H1 (cell line): ENCODE data around the gene DOCK3. TPM values are rescaled to one million over a fixed set of nuclear protein-coding genes. Genes with fewer than 3 reads are reported as not detected.

Experiments used
- CTCF ChIA-PET: fragments of 300-600 bp; sonication (Branson Sonifier 250); formaldehyde crosslinking; loops from one replicate; lab custom pipeline; 2021; ENCODE audit not compliant: partially characterized antibody; lab: Charles Lee
- POLR2A ChIA-PET: fragments of 300-600 bp; sonication (Branson Sonifier 250); formaldehyde crosslinking; loops from one replicate; lab custom pipeline; 2021; ENCODE audit warnings: inconsistent platforms; ENCODE audit not compliant: partially characterized antibody; lab: Charles Lee
- DNase-seq, 2 experiments: peaks; one replicate each; pipeline versions ENCODE4 v3.0.0 to v3.0.0-alpha.2; 2010 to 2022; ENCODE audit warnings: low spot score in 2 of 2, low read depth in 1 of 2, mixed read lengths in 1 of 2
- FAIRE-seq: peaks from 2 replicates; lab custom pipeline; 2011; peaks lifted over from hg19 to GRCh38; lab: Jason Lieb, UNC
- H2AFZ ChIP-seq: 2 replicates; pipeline ENCODE4 v1.8.1; 2012; ENCODE audit warnings: low read length, inconsistent platforms
- H2AK5ac ChIP-seq: 2 replicates; pipeline ENCODE4 v1.6.1; 2013; ENCODE audit warnings: low read depth, low read length
- H2BK120ac ChIP-seq: replicated peaks from 2 replicates; pipeline ENCODE3; 2013; ENCODE audit warnings: low read depth, low read length, inconsistent platforms
- H2BK12ac ChIP-seq: 2 replicates; pipeline ENCODE4 v1.6.1; 2013; ENCODE audit warnings: low read depth, low read length
- H2BK15ac ChIP-seq: 2 replicates; pipeline ENCODE4 v1.6.1; 2013; ENCODE audit warnings: low read length
- H2BK20ac ChIP-seq: 2 replicates; pipeline ENCODE4 v1.6.1; 2013; ENCODE audit warnings: low read length
- H2BK5ac ChIP-seq: 2 replicates; pipeline ENCODE4 v1.6.1; 2013; ENCODE audit warnings: low read depth, low read length
- H3K14ac ChIP-seq: 2 replicates; pipeline ENCODE4 v1.6.1; 2013; ENCODE audit warnings: inconsistent platforms; ENCODE audit not compliant: insufficient read length
- H3K18ac ChIP-seq: 2 replicates; pipeline ENCODE4 v1.6.1; 2013; ENCODE audit warnings: low read length; ENCODE audit errors: extremely low read depth
- H3K23ac ChIP-seq: 2 replicates; pipeline ENCODE4 v1.6.1; 2013; ENCODE audit warnings: inconsistent platforms; ENCODE audit not compliant: insufficient read length
- H3K23me2 ChIP-seq: 2 replicates; pipeline ENCODE4 v1.6.1; 2013; ENCODE audit warnings: low read depth, low read length
- H3K27ac ChIP-seq: 2 replicates; pipeline ENCODE4 v1.6.1; 2011; ENCODE audit warnings: low read depth, low read length, inconsistent platforms
- H3K27me3 ChIP-seq, 4 experiments: replicated peaks in 1 of 4; 1 replicate in 1 of 4; 2 replicates in 3 of 4; pipeline versions ENCODE4 v1.6.1 to v1.8.1; 2011 to 2013; ENCODE audit warnings: low read length in 3 of 4, mild to moderate bottlenecking in 3 of 4, inconsistent platforms in 2 of 4, mixed read lengths in 2 of 4, moderate library complexity in 1 of 4; ENCODE audit not compliant: control insufficient read depth in 3 of 4, insufficient read depth in 3 of 4; ENCODE audit errors: extremely low read depth in 1 of 4
- H3K36me3 ChIP-seq, 4 experiments: 2 replicates each; pipeline versions ENCODE4 v1.6.1 to v1.8.1; 2011 to 2013; ENCODE audit warnings: mild to moderate bottlenecking in 4 of 4, low read length in 3 of 4, moderate library complexity in 2 of 4, control low read depth in 1 of 4, inconsistent platforms in 1 of 4; ENCODE audit not compliant: insufficient read depth in 4 of 4, control insufficient read depth in 2 of 4
- H3K4ac ChIP-seq: replicated peaks from 2 replicates; pipeline ENCODE3; 2013; ENCODE audit warnings: low read length, low read depth, mixed read lengths, inconsistent platforms; ENCODE audit not compliant: insufficient read length
- H3K4me1 ChIP-seq, 4 experiments: replicated peaks in 1 of 4; 1 replicate in 1 of 4; 2 replicates in 3 of 4; pipeline versions ENCODE4 v1.6.1 to v1.8.1; 2011 to 2013; ENCODE audit warnings: low read length in 3 of 4, inconsistent platforms in 2 of 4, mixed read lengths in 1 of 4; ENCODE audit not compliant: insufficient read depth in 4 of 4, control insufficient read depth in 3 of 4
- H3K4me2 ChIP-seq, 2 experiments: 2 replicates each; pipeline versions ENCODE4 v1.6.1 to v1.8.1; 2011 to 2013; ENCODE audit warnings: low read depth in 2 of 2, low read length in 2 of 2, control low read depth in 1 of 2, inconsistent platforms in 1 of 2, mild to moderate bottlenecking in 1 of 2; ENCODE audit not compliant: insufficient read depth in 1 of 2
- H3K4me3 ChIP-seq, 4 experiments: fragments of 200-600, 300-600 bp in 1 of 4; sonication (generic), shearing (Covaris generic), sonication (Bioruptor Twin) in 1 of 4; 2 replicates each; pipeline versions ENCODE4 v1.5.1 to v1.8.1; 2011 to 2016; ENCODE audit warnings: low read length in 4 of 4, low read depth in 3 of 4, control low read depth in 2 of 4, inconsistent platforms in 2 of 4, mild to moderate bottlenecking in 2 of 4, mixed read lengths in 1 of 4, moderate library complexity in 1 of 4; ENCODE audit not compliant: insufficient read depth in 2 of 4; ENCODE audit errors: extremely low read depth in 1 of 4
- H3K56ac ChIP-seq: replicated peaks from 2 replicates; pipeline ENCODE3; 2013; ENCODE audit warnings: low read depth, mild to moderate bottlenecking, mixed read lengths, low read length, inconsistent platforms; ENCODE audit not compliant: insufficient read length
- H3K79me1 ChIP-seq: 2 replicates; pipeline ENCODE4 v1.6.1; 2013; ENCODE audit warnings: low read depth, low read length, control low read depth
- H3K79me2 ChIP-seq, 2 experiments: 2 replicates each; pipeline versions ENCODE4 v1.6.1 to v1.8.1; 2012 to 2013; ENCODE audit warnings: low read length in 2 of 2, mild to moderate bottlenecking in 2 of 2, inconsistent platforms in 1 of 2; ENCODE audit not compliant: insufficient read depth in 2 of 2, control insufficient read depth in 1 of 2
- H3K9ac ChIP-seq, 4 experiments: replicated peaks in 1 of 4; 1 replicate in 1 of 4; 2 replicates in 3 of 4; pipeline versions ENCODE4 v1.6.1 to v1.8.1; 2011 to 2013; ENCODE audit warnings: low read depth in 3 of 4, low read length in 3 of 4, control low read depth in 2 of 4, mild to moderate bottlenecking in 2 of 4, moderate library complexity in 2 of 4, inconsistent platforms in 1 of 4; ENCODE audit errors: extremely low read depth in 1 of 4
- H3K9me3 ChIP-seq, 2 experiments: 2 replicates each; pipeline versions ENCODE4 v1.6.1 to v1.8.1; 2012 to 2013; ENCODE audit warnings: mild to moderate bottlenecking in 2 of 2, moderate library complexity in 2 of 2, control low read depth in 1 of 2, inconsistent platforms in 1 of 2, low read depth in 1 of 2, low read length in 1 of 2, mixed read lengths in 1 of 2; ENCODE audit not compliant: insufficient read depth in 2 of 2
- H4K20me1 ChIP-seq, 2 experiments: replicated peaks in 1 of 2; 2 replicates each; pipeline versions ENCODE3 to v1.8.1; 2011 to 2013; ENCODE audit warnings: inconsistent platforms in 2 of 2, low read length in 2 of 2, mild to moderate bottlenecking in 1 of 2; ENCODE audit not compliant: insufficient read depth in 2 of 2, control insufficient read depth in 1 of 2
- H4K5ac ChIP-seq: 2 replicates; pipeline ENCODE4 v1.6.1; 2013; ENCODE audit warnings: low read length, low read depth, mixed read lengths, inconsistent platforms; ENCODE audit not compliant: insufficient read length
- H4K8ac ChIP-seq: 2 replicates; pipeline ENCODE4 v1.8.0; 2013; ENCODE audit warnings: mild to moderate bottlenecking, moderate library complexity, low read length, inconsistent platforms; ENCODE audit not compliant: insufficient read depth; ENCODE audit errors: extremely low read depth
- H4K91ac ChIP-seq: replicated peaks from 2 replicates; pipeline ENCODE3; 2013; ENCODE audit warnings: low read length, mixed read lengths, inconsistent platforms; ENCODE audit not compliant: insufficient read length
- CBX8 ChIP-seq: fragments of 300-800, 300-1000 bp; sonication (generic); IDR thresholded peaks from 2 replicates; pipeline ENCODE4 v1.7.1; 2016; ENCODE audit warnings: low read depth, low read length, borderline replicate concordance
- CTCF ChIP-seq, 3 experiments: IDR thresholded peaks; 1 replicate in 2 of 3; 2 replicates in 1 of 3; pipeline versions ENCODE4 v1.5.1 to v1.6.1; 2011; ENCODE audit warnings: low read length in 3 of 3, mild to moderate bottlenecking in 3 of 3, inconsistent platforms in 2 of 3, low read depth in 1 of 3, moderate library complexity in 1 of 3; ENCODE audit not compliant: insufficient read depth in 1 of 3; ENCODE audit errors: control extremely low read depth in 1 of 3
- E2F6 ChIP-seq: IDR thresholded peaks from 2 replicates; pipeline ENCODE4 v1.6.1; 2012; ENCODE audit warnings: inconsistent platforms
- EP300 ChIP-seq, 2 experiments: IDR thresholded peaks; 1 replicate in 1 of 2; 2 replicates in 1 of 2; pipeline ENCODE4 v1.6.1; 2011 to 2012; ENCODE audit warnings: low read depth in 2 of 2, low read length in 2 of 2, mild to moderate bottlenecking in 2 of 2, borderline replicate concordance in 1 of 2, inconsistent platforms in 1 of 2, moderate library complexity in 1 of 2
- HDAC6 ChIP-seq: IDR thresholded peaks from one replicate; pipeline ENCODE4 v1.7.1; 2012; ENCODE audit warnings: low read depth, mild to moderate bottlenecking, inconsistent platforms, low read length, moderate library complexity
- MAFK ChIP-seq: IDR thresholded peaks from 2 replicates; pipeline ENCODE4 v1.6.1; 2012; ENCODE audit warnings: low read depth, mild to moderate bottlenecking, improper control_type of control experiment, low read length
- RBBP5 ChIP-seq: IDR thresholded peaks from 2 replicates; pipeline ENCODE4 v1.7.1; 2012; ENCODE audit warnings: low read depth, mild to moderate bottlenecking, inconsistent platforms, low read length, moderate library complexity, borderline replicate concordance
- SIN3A ChIP-seq, 2 experiments: IDR thresholded peaks in 1 of 2; conservative IDR thresholded peaks in 1 of 2; 2 replicates each; pipeline ENCODE4 v1.6.1; 2011 to 2012; ENCODE audit warnings: low read length in 2 of 2, improper control_type of control experiment in 1 of 2, low read depth in 1 of 2, mild to moderate bottlenecking in 1 of 2
- TAF7 ChIP-seq: optimal IDR thresholded peaks from 2 replicates; pipeline ENCODE3; 2011; ENCODE audit warnings: low read depth, mild to moderate bottlenecking, inconsistent platforms, low read length, moderate library complexity, borderline replicate concordance
- WGBS, 2 experiments: shearing (Covaris generic) in 1 of 2; methylation state at CpG; one replicate each; pipeline versions ENCODE4 v1.1.6 to v1.1.7; 2013 to 2015; ENCODE audit warnings: low lambda C conversion rate in 2 of 2, mixed read lengths in 2 of 2, inconsistent platforms in 1 of 2, low coverage in 1 of 2, missing lambda C conversion rate in 1 of 2; ENCODE audit not compliant: insufficient replicate concordance in 2 of 2, insufficient coverage in 1 of 2, insufficient read length in 1 of 2; ENCODE audit errors: extremely low coverage in 1 of 2, missing lambda C conversion rate in 1 of 2; 5-methylcytosine and 5-hydroxymethylcytosine counted together
- polyA plus RNA-seq, 7 experiments: library from polyadenylated mRNA; depleted of rRNA in 3 of 7; stranded (reverse) in 5 of 7; unstranded in 2 of 7; fragments of >200 nt in 5 of 7; fragments of 200-250 nt in 2 of 7; gene quantifications; 1 replicate in 5 of 7; 2 replicates in 1 of 7; 4 replicates in 1 of 7; pipeline versions ENCODE4 v1.2.1 to v1.2.3, GENCODE V29; 2011 to 2013; ENCODE audit warnings: missing spikeins in 2 of 7, mixed read lengths in 2 of 7
- total RNA-seq: library from RNA; stranded (reverse); fragmentation: NEBNext Ultra II Directional; extraction: Animal tissue kit (Norgen Biotek cat#: 25700); gene quantifications from 2 replicates; pipeline ENCODE4 v1.2.1, GENCODE V29; 2021

Gene DOCK3
- total and polyA plus RNA-seq, 2 of the 8 experiments (the other 6 are each of a cell fraction or from before 2014, with no cell fraction given): 2.7 to 5.0 TPM

- FAIRE-seq (no peak), DNase-seq (no peak)
- Histone ChIP-seq H2BK15ac (no peak overlapping the region), H3K23ac (no peak overlapping the region), H2BK20ac (no peak overlapping the region), H3K23me2 (no peaks in the 10 kb centered on the region), H3K79me2 (no peaks in the 10 kb centered on the region), H2BK120ac (no peak overlapping the region), H2AK5ac (no peak overlapping the region), H3K56ac (no peak overlapping the region), H4K5ac (no peak overlapping the region), H3K27me3 (no peaks in the 10 kb centered on the region), H3K4ac (no peak overlapping the region), H3K9ac (no peak overlapping the region), H2BK12ac (no peak overlapping the region), H3K27ac (no peak overlapping the region), H3K4me2 (no peak overlapping the region), H3K79me1 (no peaks in the 10 kb centered on the region), H2AFZ (no peak overlapping the region), H3K9me3 (peaks cover 4 to 9% of the 10 kb centered on the region in 2 experiments; a peak in 1 of 4 replicates), H3K18ac (no peak overlapping the region), H3K4me1 (no peaks in the 10 kb centered on the region), H3K14ac (no peak overlapping the region), H4K20me1 (peaks cover 0 to 1% of the 10 kb centered on the region in 2 experiments), H2BK5ac (no peak overlapping the region), H4K91ac (no peak overlapping the region), H3K4me3 (no peak overlapping the region), H4K8ac (no peak overlapping the region), H3K36me3 (no peaks in the 10 kb centered on the region; a peak in 1 of 8 replicates)
- 86% methylated on average over 9 of the region's 9 CpGs; no CpG with 5 or more reads in 1 of the 2 experiments for WGBS, 2 experiments
- ChIA-PET CTCF (no interaction called here), POLR2A (no interaction called here)
- TF ChIP-seq TAF7: no peak
- TF ChIP-seq SIN3A (conservative IDR thresholded peaks at IDR 0.05 in 1 of 2, IDR thresholded peaks at IDR 0.05 in 1 of 2; ENCODE audit: low read depth in 1 of 2, low read length in 2 of 2): no peak
- TF ChIP-seq E2F6: no peak
- no peak for TF ChIP-seq HDAC6
- TF ChIP-seq RBBP5: no peak
- no peak for TF ChIP-seq CTCF (IDR thresholded peaks at IDR 0.05; ENCODE audit: control extremely low read depth in 1 of 3, insufficient read depth in 1 of 3, low read depth in 1 of 3, low read length in 3 of 3)
- no peak for TF ChIP-seq CBX8
- no peak for TF ChIP-seq EP300 (IDR thresholded peaks at IDR 0.05; ENCODE audit: borderline replicate concordance in 1 of 2, low read depth in 2 of 2, low read length in 2 of 2)
- no peak for TF ChIP-seq MAFK
These were observed 431.6 kb downstream of the DOCK3 start for GRCh38 chr3:51106242-51106876.
